ENCODE data around the gene DSCAM. TPM values are rescaled to one million over a fixed set of nuclear protein-coding genes. Genes with fewer than 3 reads are reported as not detected.

The DSCAM gene
- total RNA-seq, 1 experiment from 2014 or later: 0.13 TPM

DNA sequence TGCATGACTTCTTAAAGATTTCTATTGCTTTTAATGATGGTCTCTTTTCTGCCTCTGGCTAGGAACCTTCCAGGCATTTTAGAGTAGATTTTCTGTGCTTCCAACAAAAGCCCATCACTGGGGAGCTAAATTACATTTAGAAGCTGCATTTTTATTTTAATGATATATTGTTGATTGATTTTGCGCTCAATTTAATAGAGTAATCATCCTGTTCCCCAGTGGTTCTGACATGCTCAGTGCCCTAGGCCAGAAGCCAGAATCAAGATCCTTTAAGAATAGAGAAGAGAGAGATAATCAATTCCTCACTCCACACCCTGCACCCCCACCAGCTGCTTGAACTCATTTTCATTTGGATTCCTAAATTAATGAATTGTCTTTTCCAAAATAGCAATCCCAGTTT lies 881.9 kb downstream of the DSCAM start (continued):
- TF ChIP-seq, protein P1, sequence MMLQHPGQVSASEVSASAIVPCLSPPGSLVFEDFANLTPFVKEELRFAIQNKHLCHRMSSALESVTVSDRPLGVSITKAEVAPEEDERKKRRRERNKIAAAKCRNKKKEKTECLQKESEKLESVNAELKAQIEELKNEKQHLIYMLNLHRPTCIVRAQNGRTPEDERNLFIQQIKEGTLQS (CRISPR knock-in tag; conservative IDR thresholded peaks at IDR 0.05): no peak
- TF ChIP-seq ZNF263 (CRISPR knock-in tag; IDR thresholded peaks at IDR 0.05; ENCODE audit: low read depth): no peak
- TF ChIP-seq, protein P2, sequence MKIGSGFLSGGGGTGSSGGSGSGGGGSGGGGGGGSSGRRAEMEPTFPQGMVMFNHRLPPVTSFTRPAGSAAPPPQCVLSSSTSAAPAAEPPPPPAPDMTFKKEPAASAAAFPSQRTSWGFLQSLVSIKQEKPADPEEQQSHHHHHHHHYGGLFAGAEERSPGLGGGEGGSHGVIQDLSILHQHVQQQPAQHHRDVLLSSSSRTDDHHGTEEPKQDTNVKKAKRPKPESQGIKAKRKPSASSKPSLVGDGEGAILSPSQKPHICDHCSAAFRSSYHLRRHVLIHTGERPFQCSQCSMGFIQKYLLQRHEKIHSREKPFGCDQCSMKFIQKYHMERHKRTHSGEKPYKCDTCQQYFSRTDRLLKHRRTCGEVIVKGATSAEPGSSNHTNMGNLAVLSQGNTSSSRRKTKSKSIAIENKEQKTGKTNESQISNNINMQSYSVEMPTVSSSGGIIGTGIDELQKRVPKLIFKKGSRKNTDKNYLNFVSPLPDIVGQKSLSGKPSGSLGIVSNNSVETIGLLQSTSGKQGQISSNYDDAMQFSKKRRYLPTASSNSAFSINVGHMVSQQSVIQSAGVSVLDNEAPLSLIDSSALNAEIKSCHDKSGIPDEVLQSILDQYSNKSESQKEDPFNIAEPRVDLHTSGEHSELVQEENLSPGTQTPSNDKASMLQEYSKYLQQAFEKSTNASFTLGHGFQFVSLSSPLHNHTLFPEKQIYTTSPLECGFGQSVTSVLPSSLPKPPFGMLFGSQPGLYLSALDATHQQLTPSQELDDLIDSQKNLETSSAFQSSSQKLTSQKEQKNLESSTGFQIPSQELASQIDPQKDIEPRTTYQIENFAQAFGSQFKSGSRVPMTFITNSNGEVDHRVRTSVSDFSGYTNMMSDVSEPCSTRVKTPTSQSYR (CRISPR knock-in tag; IDR thresholded peaks at IDR 0.05): no peak
- TF ChIP-seq JAZF1 (CRISPR knock-in tag; IDR thresholded peaks at IDR 0.05): no peak

GRCh38 chr21:39961251-39961650 lies 885.7 kb downstream of the DSCAM start:
- ATAC-seq (no peak), DNase-seq (ENCODE audit: low spot score) (no peak)
- peaks cover 20% of the 10 kb centered on the region for H3K36me3 Mint-ChIP-seq
- TF ChIP-seq, protein P3, sequence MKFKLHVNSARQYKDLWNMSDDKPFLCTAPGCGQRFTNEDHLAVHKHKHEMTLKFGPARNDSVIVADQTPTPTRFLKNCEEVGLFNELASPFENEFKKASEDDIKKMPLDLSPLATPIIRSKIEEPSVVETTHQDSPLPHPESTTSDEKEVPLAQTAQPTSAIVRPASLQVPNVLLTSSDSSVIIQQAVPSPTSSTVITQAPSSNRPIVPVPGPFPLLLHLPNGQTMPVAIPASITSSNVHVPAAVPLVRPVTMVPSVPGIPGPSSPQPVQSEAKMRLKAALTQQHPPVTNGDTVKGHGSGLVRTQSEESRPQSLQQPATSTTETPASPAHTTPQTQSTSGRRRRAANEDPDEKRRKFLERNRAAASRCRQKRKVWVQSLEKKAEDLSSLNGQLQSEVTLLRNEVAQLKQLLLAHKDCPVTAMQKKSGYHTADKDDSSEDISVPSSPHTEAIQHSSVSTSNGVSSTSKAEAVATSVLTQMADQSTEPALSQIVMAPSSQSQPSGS (CRISPR knock-in tag; IDR thresholded peaks at IDR 0.05; ENCODE audit: borderline replicate concordance, low read depth): no peak
- TF ChIP-seq, protein P4, sequence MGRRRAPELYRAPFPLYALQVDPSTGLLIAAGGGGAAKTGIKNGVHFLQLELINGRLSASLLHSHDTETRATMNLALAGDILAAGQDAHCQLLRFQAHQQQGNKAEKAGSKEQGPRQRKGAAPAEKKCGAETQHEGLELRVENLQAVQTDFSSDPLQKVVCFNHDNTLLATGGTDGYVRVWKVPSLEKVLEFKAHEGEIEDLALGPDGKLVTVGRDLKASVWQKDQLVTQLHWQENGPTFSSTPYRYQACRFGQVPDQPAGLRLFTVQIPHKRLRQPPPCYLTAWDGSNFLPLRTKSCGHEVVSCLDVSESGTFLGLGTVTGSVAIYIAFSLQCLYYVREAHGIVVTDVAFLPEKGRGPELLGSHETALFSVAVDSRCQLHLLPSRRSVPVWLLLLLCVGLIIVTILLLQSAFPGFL (CRISPR knock-in tag; IDR thresholded peaks at IDR 0.05; ENCODE audit: borderline replicate concordance): no peak
- TF ChIP-seq MLX (CRISPR knock-in tag; IDR thresholded peaks at IDR 0.05) (no peak), JAZF1 (CRISPR knock-in tag; IDR thresholded peaks at IDR 0.05) (no peak), ZSCAN18 (CRISPR knock-in tag; IDR thresholded peaks at IDR 0.05) (no peak), ZNF671 (CRISPR knock-in tag; IDR thresholded peaks at IDR 0.05) (no peak), CREM (CRISPR knock-in tag; IDR thresholded peaks at IDR 0.05) (no peak), TEAD1 (CRISPR knock-in tag; IDR thresholded peaks at IDR 0.05) (no peak), ZNF317 (CRISPR knock-in tag; IDR thresholded peaks at IDR 0.05; ENCODE audit: borderline replicate concordance, low read depth) (no peak), PRRX2 (CRISPR knock-in tag; IDR thresholded peaks at IDR 0.05) (no peak)
- TF ChIP-seq, protein P5, sequence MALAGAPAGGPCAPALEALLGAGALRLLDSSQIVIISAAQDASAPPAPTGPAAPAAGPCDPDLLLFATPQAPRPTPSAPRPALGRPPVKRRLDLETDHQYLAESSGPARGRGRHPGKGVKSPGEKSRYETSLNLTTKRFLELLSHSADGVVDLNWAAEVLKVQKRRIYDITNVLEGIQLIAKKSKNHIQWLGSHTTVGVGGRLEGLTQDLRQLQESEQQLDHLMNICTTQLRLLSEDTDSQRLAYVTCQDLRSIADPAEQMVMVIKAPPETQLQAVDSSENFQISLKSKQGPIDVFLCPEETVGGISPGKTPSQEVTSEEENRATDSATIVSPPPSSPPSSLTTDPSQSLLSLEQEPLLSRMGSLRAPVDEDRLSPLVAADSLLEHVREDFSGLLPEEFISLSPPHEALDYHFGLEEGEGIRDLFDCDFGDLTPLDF (CRISPR knock-in tag; IDR thresholded peaks at IDR 0.05): no peak
- TF ChIP-seq, protein P6, sequence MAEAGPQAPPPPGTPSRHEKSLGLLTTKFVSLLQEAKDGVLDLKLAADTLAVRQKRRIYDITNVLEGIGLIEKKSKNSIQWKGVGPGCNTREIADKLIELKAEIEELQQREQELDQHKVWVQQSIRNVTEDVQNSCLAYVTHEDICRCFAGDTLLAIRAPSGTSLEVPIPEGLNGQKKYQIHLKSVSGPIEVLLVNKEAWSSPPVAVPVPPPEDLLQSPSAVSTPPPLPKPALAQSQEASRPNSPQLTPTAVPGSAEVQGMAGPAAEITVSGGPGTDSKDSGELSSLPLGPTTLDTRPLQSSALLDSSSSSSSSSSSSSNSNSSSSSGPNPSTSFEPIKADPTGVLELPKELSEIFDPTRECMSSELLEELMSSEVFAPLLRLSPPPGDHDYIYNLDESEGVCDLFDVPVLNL (CRISPR knock-in tag; IDR thresholded peaks at IDR 0.05; ENCODE audit: borderline replicate concordance, low read depth): no peak
- TF ChIP-seq, protein P7, sequence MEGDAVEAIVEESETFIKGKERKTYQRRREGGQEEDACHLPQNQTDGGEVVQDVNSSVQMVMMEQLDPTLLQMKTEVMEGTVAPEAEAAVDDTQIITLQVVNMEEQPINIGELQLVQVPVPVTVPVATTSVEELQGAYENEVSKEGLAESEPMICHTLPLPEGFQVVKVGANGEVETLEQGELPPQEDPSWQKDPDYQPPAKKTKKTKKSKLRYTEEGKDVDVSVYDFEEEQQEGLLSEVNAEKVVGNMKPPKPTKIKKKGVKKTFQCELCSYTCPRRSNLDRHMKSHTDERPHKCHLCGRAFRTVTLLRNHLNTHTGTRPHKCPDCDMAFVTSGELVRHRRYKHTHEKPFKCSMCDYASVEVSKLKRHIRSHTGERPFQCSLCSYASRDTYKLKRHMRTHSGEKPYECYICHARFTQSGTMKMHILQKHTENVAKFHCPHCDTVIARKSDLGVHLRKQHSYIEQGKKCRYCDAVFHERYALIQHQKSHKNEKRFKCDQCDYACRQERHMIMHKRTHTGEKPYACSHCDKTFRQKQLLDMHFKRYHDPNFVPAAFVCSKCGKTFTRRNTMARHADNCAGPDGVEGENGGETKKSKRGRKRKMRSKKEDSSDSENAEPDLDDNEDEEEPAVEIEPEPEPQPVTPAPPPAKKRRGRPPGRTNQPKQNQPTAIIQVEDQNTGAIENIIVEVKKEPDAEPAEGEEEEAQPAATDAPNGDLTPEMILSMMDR (IDR thresholded peaks at IDR 0.05): no peak
- H3K4me1 Mint-ChIP-seq: no peaks in the 10 kb centered on the region
- no peak overlapping the region for H3K27ac Mint-ChIP-seq
- H3K9me3 Mint-ChIP-seq: peaks cover 33% of the 10 kb centered on the region
- POLR2A ChIA-PET: no interaction called here
- peaks cover 9% of the 10 kb centered on the region; the same call in 1 of the 2 replicates for H3K27me3 Mint-ChIP-seq (ENCODE audit: low read depth)
- H3K4me3 Mint-ChIP-seq: no peak overlapping the region
- CTCF ChIA-PET: interaction anchor here (1.0 to 1.4 kb wide), 2 partner anchors 53 to 94 kb away, joined by 3 to 4 read pairs; partner anchors contain the start of gene PCP4
